GM12875 (cell line): ENCODE measurements around the gene HEATR9.

ENCODE experiments used
- H3K4me3 ChIP-seq: one replicate; pipeline ENCODE4 v1.5.1; 2011; ENCODE audit warnings: low read depth, low read length, control low read depth
- TF ChIP-seq, protein P1 (sequence below): IDR thresholded peaks from 2 replicates; pipeline ENCODE4 v1.5.1; 2011; ENCODE audit warnings: low read depth, mild to moderate bottlenecking, control low read depth, inconsistent platforms, low read length, moderate library complexity, borderline replicate concordance; ENCODE audit not compliant: insufficient read depth

The HEATR9 gene

DNA sequence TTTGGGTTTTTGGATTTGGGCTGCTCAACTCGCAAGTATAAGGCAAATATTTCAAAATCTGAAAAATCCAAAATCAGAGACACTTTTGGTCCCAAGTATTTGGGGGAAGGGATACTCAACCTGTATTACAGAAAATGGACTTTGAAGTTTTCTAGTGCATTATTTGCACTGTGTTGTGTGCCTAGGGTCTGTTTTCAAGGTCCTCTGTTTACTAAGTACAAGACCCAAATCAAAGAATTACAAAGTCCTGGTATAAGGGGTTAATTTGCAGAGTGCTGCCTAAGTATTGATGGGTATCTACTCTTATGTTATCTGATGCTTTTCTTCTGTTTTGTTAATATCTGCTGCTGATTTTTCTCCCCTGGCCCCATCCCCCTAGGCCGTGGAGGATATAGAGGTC is 25.0 kb downstream of the HEATR9 start:
- no peak overlapping the region for H3K4me3 ChIP-seq
- TF ChIP-seq, protein P1, sequence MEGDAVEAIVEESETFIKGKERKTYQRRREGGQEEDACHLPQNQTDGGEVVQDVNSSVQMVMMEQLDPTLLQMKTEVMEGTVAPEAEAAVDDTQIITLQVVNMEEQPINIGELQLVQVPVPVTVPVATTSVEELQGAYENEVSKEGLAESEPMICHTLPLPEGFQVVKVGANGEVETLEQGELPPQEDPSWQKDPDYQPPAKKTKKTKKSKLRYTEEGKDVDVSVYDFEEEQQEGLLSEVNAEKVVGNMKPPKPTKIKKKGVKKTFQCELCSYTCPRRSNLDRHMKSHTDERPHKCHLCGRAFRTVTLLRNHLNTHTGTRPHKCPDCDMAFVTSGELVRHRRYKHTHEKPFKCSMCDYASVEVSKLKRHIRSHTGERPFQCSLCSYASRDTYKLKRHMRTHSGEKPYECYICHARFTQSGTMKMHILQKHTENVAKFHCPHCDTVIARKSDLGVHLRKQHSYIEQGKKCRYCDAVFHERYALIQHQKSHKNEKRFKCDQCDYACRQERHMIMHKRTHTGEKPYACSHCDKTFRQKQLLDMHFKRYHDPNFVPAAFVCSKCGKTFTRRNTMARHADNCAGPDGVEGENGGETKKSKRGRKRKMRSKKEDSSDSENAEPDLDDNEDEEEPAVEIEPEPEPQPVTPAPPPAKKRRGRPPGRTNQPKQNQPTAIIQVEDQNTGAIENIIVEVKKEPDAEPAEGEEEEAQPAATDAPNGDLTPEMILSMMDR: no peak

DNA sequence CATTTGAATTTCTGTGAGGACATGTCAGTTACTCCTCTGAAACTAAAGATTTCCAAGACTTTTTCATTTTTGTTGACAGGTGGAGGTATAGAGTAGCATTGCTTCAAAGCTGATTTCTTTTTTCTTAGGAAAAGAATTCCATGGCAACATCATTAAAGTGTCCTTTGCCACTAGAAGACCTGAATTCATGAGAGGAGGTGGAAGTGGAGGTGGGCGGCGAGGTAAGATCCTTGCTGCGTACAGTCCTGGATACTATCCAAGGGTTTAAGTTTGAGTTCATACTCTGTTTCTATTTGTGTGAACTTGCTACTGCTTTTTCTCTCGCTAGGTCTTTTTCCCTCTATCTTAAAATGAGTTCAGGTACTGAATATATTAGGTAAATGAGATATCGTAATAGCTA is 26.5 kb downstream of the HEATR9 start:
- no peak overlapping the region for H3K4me3 ChIP-seq
- TF ChIP-seq, protein P1: no peak

DNA sequence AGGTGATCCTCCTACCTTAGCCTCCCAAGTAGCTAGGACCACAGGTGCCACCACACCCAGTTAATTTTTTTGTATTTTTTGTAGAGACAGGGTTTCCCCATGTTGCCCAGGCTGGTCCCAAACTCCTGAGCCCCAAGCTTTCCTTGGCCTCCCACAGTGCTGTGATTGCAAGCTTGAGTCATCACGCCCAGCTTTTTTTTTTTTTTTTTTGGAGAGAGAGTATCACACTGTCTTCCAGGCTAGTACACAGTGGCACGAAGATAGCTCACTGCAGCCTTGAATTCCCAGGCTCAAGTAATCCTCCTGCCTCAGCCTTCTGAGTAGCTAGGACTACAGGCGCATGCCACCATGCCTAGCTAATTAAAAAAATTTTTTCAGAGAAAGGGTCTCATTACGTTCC is 27.2 kb downstream of the HEATR9 start:
- TF ChIP-seq, protein P1: no peak
- H3K4me3 ChIP-seq: no peak overlapping the region

DNA sequence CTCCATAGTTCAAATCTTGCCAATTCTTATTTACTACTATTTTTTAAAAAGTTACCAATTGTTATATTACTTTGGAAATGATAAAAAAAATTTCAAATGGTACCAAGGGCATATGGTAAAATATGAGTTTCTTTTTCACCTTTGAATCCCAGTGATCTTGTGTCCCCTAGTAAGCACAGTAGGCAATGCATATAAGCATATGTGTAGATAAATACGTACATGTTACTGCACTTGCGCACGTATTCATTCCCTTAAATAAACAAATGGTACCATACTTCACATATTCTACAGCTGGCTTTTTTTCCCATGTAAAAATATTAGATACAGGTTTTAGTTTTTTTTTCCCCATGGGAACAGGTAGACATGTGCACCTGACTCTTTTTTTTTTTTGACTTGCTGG is 27.6 kb downstream of the HEATR9 start:
- TF ChIP-seq, protein P1: no peak
- H3K4me3 ChIP-seq: no peak overlapping the region

DNA sequence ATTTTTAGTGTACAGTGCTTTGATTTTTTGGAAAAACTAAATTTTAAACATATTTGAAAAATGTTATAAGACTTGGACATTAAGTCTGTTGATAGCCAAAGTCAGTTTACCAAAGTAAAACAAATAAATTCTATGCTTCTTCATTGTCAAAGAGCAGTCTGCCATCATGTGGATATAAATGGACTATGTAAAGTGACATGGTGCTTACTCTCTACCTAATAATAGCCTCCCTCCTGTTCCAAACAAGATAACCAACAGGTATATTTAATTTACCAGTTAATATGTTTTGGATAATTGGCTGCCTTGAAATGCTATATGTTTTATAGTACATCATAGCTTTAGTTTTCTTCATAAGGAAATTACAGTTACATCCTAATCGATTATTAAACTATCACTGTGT is 43.5 kb downstream of the HEATR9 start:
- H3K4me3 ChIP-seq: no peak overlapping the region
- TF ChIP-seq, protein P1: no peak

DNA sequence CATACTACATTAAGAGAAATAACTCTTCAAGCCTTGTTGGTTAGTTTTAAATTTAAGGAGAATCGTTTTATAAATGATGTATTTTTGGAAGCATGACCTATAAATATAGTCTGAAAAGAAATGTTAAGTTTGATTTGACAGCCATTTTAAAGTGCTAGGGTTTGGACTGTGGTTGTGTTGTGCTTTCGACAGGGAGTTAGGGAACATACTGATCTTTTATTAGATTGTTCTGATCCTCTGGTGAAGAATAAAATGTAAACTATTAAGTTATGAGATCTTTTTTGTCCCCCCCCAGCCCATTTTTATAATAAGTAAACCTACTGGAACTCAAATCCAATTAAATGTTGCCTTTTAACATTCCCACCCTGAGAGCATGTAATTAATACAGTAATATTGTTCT is 47.4 kb downstream of the HEATR9 start:
- H3K4me3 ChIP-seq: no peak overlapping the region
- TF ChIP-seq, protein P1: no peak

DNA sequence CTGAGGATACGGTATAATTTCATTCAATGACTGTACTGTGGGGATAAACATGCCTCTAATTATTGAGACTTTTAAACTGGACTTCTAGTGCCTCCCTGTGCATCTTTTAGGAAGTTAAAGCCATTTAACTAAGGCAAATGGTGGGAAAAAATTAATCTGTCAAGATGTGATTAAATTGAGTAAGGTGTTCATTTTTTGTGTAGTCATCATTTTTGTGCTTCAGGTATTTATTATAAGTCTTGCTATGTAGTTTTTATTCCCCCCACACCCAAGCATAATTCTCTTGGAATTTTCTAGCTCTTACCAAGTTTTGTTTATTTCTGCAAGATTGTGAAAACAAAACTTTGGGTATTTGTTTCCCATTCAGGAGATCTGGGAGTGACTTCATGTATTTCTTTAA is 49.2 kb downstream of the HEATR9 start:
- H3K4me3 ChIP-seq: no peak overlapping the region
- TF ChIP-seq, protein P1: no peak
